H9 (cell line): ENCODE results near the gene DSTYK. TPM values are rescaled to one million over a fixed set of nuclear protein-coding genes. Genes with fewer than 3 reads are reported as not detected.

Experiments used
- DNase-seq: peaks from one replicate; pipeline ENCODE4 v3.0.0-alpha.2; 2017
- H2AFZ ChIP-seq: one replicate; pipeline ENCODE4 v1.6.1; 2013; ENCODE audit warnings: mild to moderate bottlenecking, low read length, control low read depth, moderate library complexity
- H2AK5ac ChIP-seq: 2 replicates; pipeline ENCODE4 v1.6.1; 2013; ENCODE audit warnings: low read length, control low read depth, mixed read lengths; ENCODE audit not compliant: insufficient read length
- H2BK120ac ChIP-seq: one replicate; pipeline ENCODE4 v1.6.1; 2013; ENCODE audit warnings: low read depth, mild to moderate bottlenecking, low read length, control low read depth, inconsistent platforms; ENCODE audit not compliant: poor library complexity, severe bottlenecking
- H2BK12ac ChIP-seq: 2 replicates; pipeline ENCODE4 v1.6.1; 2013; ENCODE audit warnings: low read length, control low read depth, mixed read lengths, low read depth; ENCODE audit not compliant: insufficient read length
- H2BK15ac ChIP-seq: 2 replicates; pipeline ENCODE4 v1.6.1; 2013; ENCODE audit warnings: low read depth, low read length, control low read depth
- H2BK20ac ChIP-seq: one replicate; pipeline ENCODE4 v1.6.1; 2013; ENCODE audit warnings: low read depth, mild to moderate bottlenecking, low read length, control low read depth, inconsistent platforms; ENCODE audit not compliant: poor library complexity, severe bottlenecking
- H2BK5ac ChIP-seq: 2 replicates; pipeline ENCODE4 v1.6.1; 2013; ENCODE audit warnings: low read length, control low read depth, mixed read lengths; ENCODE audit not compliant: insufficient read length
- H3K14ac ChIP-seq: 2 replicates; pipeline ENCODE4 v1.6.1; 2013; ENCODE audit warnings: low read length, control low read depth; ENCODE audit not compliant: insufficient read depth
- H3K18ac ChIP-seq: 2 replicates; pipeline ENCODE4 v1.6.1; 2013; ENCODE audit warnings: low read depth, mild to moderate bottlenecking, mixed read lengths, low read length, control low read depth; ENCODE audit not compliant: insufficient read length
- H3K23ac ChIP-seq: 2 replicates; pipeline ENCODE4 v1.6.1; 2013; ENCODE audit warnings: low read length, control low read depth, mixed read lengths, low read depth; ENCODE audit not compliant: insufficient read length
- H3K23me2 ChIP-seq: 2 replicates; pipeline ENCODE4 v1.6.1; 2013; ENCODE audit warnings: low read depth, mild to moderate bottlenecking, mixed read lengths, low read length, control low read depth; ENCODE audit not compliant: insufficient read length, poor library complexity, severe bottlenecking
- H3K27ac ChIP-seq: 2 replicates; pipeline ENCODE4 v1.5.1; 2013; ENCODE audit warnings: low read length, control low read depth, mixed read lengths, low read depth; ENCODE audit not compliant: insufficient read length
- H3K27me3 ChIP-seq: 2 replicates; pipeline ENCODE4 v1.6.1; 2013; ENCODE audit warnings: low read length, control low read depth, inconsistent platforms; ENCODE audit not compliant: insufficient read depth
- H3K4ac ChIP-seq: 2 replicates; pipeline ENCODE4 v1.6.1; 2013; ENCODE audit warnings: low read depth, mild to moderate bottlenecking, control low read depth, inconsistent platforms, low read length, moderate library complexity
- H3K4me1 ChIP-seq: 2 replicates; pipeline ENCODE4 v1.6.1; 2013; ENCODE audit warnings: low read length, control low read depth, inconsistent platforms; ENCODE audit not compliant: insufficient read depth
- H3K4me2 ChIP-seq: 2 replicates; pipeline ENCODE4 v1.6.1; 2013; ENCODE audit warnings: low read length, control low read depth, mixed read lengths; ENCODE audit not compliant: insufficient read length, insufficient read depth
- H3K56ac ChIP-seq: 2 replicates; pipeline ENCODE4 v1.6.1; 2013; ENCODE audit warnings: low read depth, mild to moderate bottlenecking, mixed read lengths, low read length, control low read depth; ENCODE audit not compliant: insufficient read length
- H3K79me1 ChIP-seq: 2 replicates; pipeline ENCODE4 v1.6.1; 2013; ENCODE audit warnings: low read depth, mild to moderate bottlenecking, moderate library complexity, low read length, control low read depth, inconsistent platforms; ENCODE audit not compliant: insufficient read depth, poor library complexity, severe bottlenecking
- H3K79me2 ChIP-seq: 2 replicates; pipeline ENCODE4 v1.6.1; 2013; ENCODE audit warnings: low read length, control low read depth, inconsistent platforms; ENCODE audit not compliant: insufficient read depth
- H3K9ac ChIP-seq: 2 replicates; pipeline ENCODE4 v1.6.1; 2013; ENCODE audit warnings: low read length, control low read depth, mixed read lengths; ENCODE audit not compliant: insufficient read length; ENCODE audit errors: extremely low read depth
- H3K9me3 ChIP-seq: one replicate; pipeline ENCODE4 v1.6.1; 2013; ENCODE audit warnings: low read depth, low read length, inconsistent platforms; ENCODE audit not compliant: control insufficient read depth
- H3T11ph ChIP-seq: one replicate; pipeline ENCODE4 v1.6.1; 2013; ENCODE audit warnings: mild to moderate bottlenecking, low read length, control low read depth, inconsistent platforms
- H4K20me1 ChIP-seq: one replicate; pipeline ENCODE4 v1.6.1; 2013; ENCODE audit not compliant: control insufficient read depth, insufficient read length, insufficient read depth
- H4K5ac ChIP-seq: 2 replicates; pipeline ENCODE4 v1.6.1; 2013; ENCODE audit warnings: low read depth, mild to moderate bottlenecking, mixed read lengths, low read length, control low read depth; ENCODE audit not compliant: insufficient read length
- H4K8ac ChIP-seq: replicated peaks from 2 replicates; pipeline ENCODE4 v1.6.1; 2013; ENCODE audit warnings: low read length, control low read depth, mixed read lengths, low read depth; ENCODE audit not compliant: insufficient read length
- H4K91ac ChIP-seq: 2 replicates; pipeline ENCODE4 v1.6.1; 2013; ENCODE audit warnings: low read depth, mild to moderate bottlenecking, moderate library complexity, mixed read lengths, low read length, control low read depth; ENCODE audit not compliant: insufficient read length
- H3K27ac Mint-ChIP-seq, 3 experiments: 2 replicates in 2 of 3; 3 replicates in 1 of 3; pipeline ENCODE4 v1.8.0; 2020 to 2021; ENCODE audit warnings: mixed read lengths in 3 of 3, mild to moderate bottlenecking in 1 of 3, moderate library complexity in 1 of 3
- H3K27me3 Mint-ChIP-seq: 2 replicates; pipeline ENCODE4 v1.8.0; 2021; ENCODE audit warnings: low read depth, mild to moderate bottlenecking, moderate library complexity, mixed read lengths
- H3K36me3 Mint-ChIP-seq, 3 experiments: 2 replicates in 2 of 3; 3 replicates in 1 of 3; pipeline ENCODE4 v1.8.0; 2020 to 2021; ENCODE audit warnings: low read depth in 3 of 3, mixed read lengths in 3 of 3; ENCODE audit not compliant: insufficient read depth in 1 of 3
- H3K4me1 Mint-ChIP-seq, 2 experiments: 2 replicates each; pipeline ENCODE4 v1.8.0; 2020; ENCODE audit warnings: mixed read lengths in 2 of 2
- H3K4me3 Mint-ChIP-seq, 2 experiments: 2 replicates in 1 of 2; 3 replicates in 1 of 2; pipeline ENCODE4 v1.8.0; 2020 to 2021; ENCODE audit warnings: mild to moderate bottlenecking in 2 of 2, mixed read lengths in 2 of 2, moderate library complexity in 1 of 2
- H3K9me3 Mint-ChIP-seq, 2 experiments: 2 replicates in 1 of 2; 3 replicates in 1 of 2; pipeline ENCODE4 v1.8.0; 2020; ENCODE audit warnings: mild to moderate bottlenecking in 2 of 2, mixed read lengths in 2 of 2, moderate library complexity in 1 of 2
- CTCF ChIP-seq: fragments of 200-600 bp; sonication (generic); conservative IDR thresholded peaks from 3 replicates; pipeline ENCODE4 v1.8.0; 2021; ENCODE audit warnings: antibody characterized with exemption, mild to moderate bottlenecking
- WGBS: extraction: QIAGEN DNeasy Blood & Tissue Kit; methylation state at CpG from one replicate; pipeline ENCODE4 v1.1.7; 2013; ENCODE audit warnings: missing lambda C conversion rate, low lambda C conversion rate, mixed read lengths; ENCODE audit not compliant: insufficient read length; ENCODE audit errors: extremely low coverage; 5-methylcytosine and 5-hydroxymethylcytosine counted together
- total RNA-seq: library from RNA; stranded (reverse); gene quantifications from 2 replicates; pipeline ENCODE4 v1.2.1, GENCODE V29; 2021

The DSTYK gene
- total RNA-seq, 1 experiment from 2014 or later, result 8.5 TPM

- no CpG with 5 or more reads among the region's 12 CpGs for WGBS
- no peak overlapping the region for H3K4me2 ChIP-seq
Observed at GRCh38 chr1:205141236-205142101, 70.0 kb downstream of the DSTYK start.

More at GRCh38 chr1:205141236-205142101, 70.0 kb downstream of the DSTYK start:
- no peak overlapping the region for H3K23ac ChIP-seq
- no peak overlapping the region for H3K14ac ChIP-seq
- H2BK5ac ChIP-seq, result no peak overlapping the region
- H3K18ac ChIP-seq, result no peak overlapping the region
- H3K4me1 ChIP-seq, result peaks cover 5% of the 10 kb centered on the region; the same call in 1 of the 2 replicates
- H3K27me3 ChIP-seq, result no peaks in the 10 kb centered on the region
- H3K79me2 ChIP-seq, result no peaks in the 10 kb centered on the region
- no peaks in the 10 kb centered on the region for H3K23me2 ChIP-seq
- Mint-ChIP-seq H3K36me3 (peaks cover 10 to 24% (median 12%) of the 10 kb centered on the region in 3 experiments; a peak in 6 of 7 replicates), H3K27ac (no peak overlapping the region), H3K27me3 (no peaks in the 10 kb centered on the region), H3K4me3 (no peak overlapping the region; a peak in 1 of 5 replicates), H3K9me3 (peaks cover 14 to 18% of the 10 kb centered on the region in 2 experiments), H3K4me1 (peaks cover 22 to 25% of the 10 kb centered on the region in 2 experiments)
- no peak overlapping the region for H2AFZ ChIP-seq
- H2BK120ac ChIP-seq, result no peak overlapping the region
- H3K56ac ChIP-seq, result no peak overlapping the region
- no peak overlapping the region for H3K4ac ChIP-seq
- H4K20me1 ChIP-seq, result no peaks in the 10 kb centered on the region
- peak; percentile 78 for DNase-seq
- H3T11ph ChIP-seq, result no peak overlapping the region
- H3K27ac ChIP-seq, result no peak overlapping the region
- TF ChIP-seq CTCF, result peak; percentile 80
- H2BK12ac ChIP-seq, result no peak overlapping the region
- H4K8ac ChIP-seq, result no peak overlapping the region
- H3K9me3 ChIP-seq, result no peaks in the 10 kb centered on the region
- no peak overlapping the region for H2AK5ac ChIP-seq
- no peak overlapping the region for H2BK20ac ChIP-seq
- H4K91ac ChIP-seq, result no peak overlapping the region
- H3K9ac ChIP-seq, result no peak overlapping the region
- no peak overlapping the region for H2BK15ac ChIP-seq
- H3K79me1 ChIP-seq, result no peaks in the 10 kb centered on the region
- H4K5ac ChIP-seq, result no peak overlapping the region
